Amygdala (tissue), 56 donors: ENCODE measurements around the gene NBR1.
"Not testable (repeated sequence)": the region's sequence is repeated elsewhere in the genome, so short reads cannot be mapped to it uniquely, and the experiment has no call there.

Source experiments
- DNase-seq, 56 donors: peaks; one replicate each; lab custom pipeline; 2025; lab: John Stamatoyannopoulos, UW

NBR1 gene

DNA sequence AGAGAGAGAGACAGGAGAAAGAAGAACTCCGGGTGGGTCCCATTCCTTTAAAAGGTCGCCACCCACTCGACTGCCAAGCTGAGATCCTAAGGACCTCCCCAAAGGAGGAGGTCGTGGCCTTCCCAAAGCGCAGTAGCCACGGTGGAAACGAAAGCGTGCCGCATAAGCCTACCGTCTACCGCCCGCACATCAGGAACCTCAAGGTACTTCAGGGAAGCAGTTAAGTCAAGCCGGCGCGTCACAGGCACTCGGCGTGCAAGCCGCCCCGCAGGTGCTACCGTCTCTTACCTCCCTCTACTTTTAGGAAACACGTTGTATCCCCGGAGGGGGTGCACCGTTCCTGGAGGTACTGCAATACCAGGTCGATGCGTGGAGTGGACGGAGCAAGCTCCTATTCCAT, 68.6 kb downstream of the NBR1 start:
- not testable (repeated sequence) for DNase-seq

DNA sequence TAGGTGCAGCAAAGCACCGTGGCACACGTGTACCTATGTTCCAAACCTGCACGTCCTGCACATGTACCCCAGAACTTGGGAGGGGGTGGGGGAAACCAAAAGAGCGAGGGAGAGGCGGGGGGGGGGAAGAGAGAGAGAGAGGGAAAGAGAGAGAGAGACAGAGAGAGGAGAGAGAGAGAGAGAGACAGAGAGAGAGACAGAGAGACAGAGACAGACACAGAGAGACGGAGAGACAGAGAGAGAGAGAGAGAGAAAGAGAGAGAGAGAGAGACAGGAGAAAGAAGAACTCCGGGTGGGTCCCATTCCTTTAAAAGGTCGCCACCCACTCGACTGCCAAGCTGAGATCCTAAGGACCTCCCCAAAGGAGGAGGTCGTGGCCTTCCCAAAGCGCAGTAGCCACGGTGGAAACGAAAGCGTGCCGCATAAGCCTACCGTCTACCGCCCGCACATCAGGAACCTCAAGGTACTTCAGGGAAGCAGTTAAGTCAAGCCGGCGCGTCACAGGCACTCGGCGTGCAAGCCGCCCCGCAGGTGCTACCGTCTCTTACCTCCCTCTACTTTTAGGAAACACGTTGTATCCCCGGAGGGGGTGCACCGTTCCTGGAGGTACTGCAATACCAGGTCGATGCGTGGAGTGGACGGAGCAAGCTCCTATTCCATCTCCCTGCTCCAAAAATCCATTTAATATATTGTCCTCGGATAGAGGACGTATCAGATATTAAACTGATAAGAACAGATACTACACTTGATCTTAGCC, 69.8 kb downstream of the NBR1 start:
- not testable (repeated sequence) for DNase-seq

DNA sequence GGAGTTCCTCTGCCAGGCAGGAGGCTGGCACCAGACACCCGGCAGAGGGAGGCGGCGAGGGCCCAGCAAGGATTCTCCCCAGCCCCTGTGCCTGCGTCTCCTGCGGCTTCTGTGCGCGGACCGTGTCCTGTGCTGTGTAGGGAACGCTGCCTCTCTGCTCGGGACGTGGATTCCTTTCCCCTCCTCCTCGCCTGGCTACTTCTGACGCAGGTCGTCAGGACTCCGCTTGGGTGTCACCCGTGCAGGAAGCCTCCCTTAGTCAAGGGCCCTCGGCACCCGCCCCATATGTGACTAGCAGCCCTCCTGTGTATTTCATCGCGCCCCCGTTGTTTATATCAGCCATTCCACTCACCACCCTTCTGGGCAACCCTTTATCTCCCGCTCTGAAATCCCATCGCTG, 75.4 kb downstream of the NBR1 start:
- DNase-seq, result not testable (repeated sequence)
